ENCODE data around the gene SMARCA4. TPM values are rescaled to one million over a fixed set of nuclear protein-coding genes. Genes with fewer than 3 reads are reported as not detected.
"Not testable (repeated sequence)": the region's sequence is repeated elsewhere in the genome, so short reads cannot be mapped to it uniquely, and the experiment has no call there.

Gene SMARCA4
- total RNA-seq, 2 experiments from 2014 or later: 89.8 to 97.6 TPM

GRCh38 chr19:11100049-11100448 lies 139.2 kb downstream of the SMARCA4 start:
- Mint-ChIP-seq H3K4me3 (no peak overlapping the region), H3K27ac (peak overlapping the region; percentile 40), H3K9me3 (no peaks in the 10 kb centered on the region), H3K4me1 (peaks cover 41% of the 10 kb centered on the region), H3K27me3 (no peaks in the 10 kb centered on the region), H3K36me3 (ENCODE audit: low read depth) (peaks cover 78% of the 10 kb centered on the region)
- no peak for DNase-seq
- POLR2A ChIA-PET: interaction anchor here (0.6 to 1.8 kb wide), 2 partner anchors 9 to 11 kb away, joined by 3 to 9 read pairs; partner anchors contain the start of gene LDLR
- CTCF ChIA-PET: interaction anchor here (1.9 kb wide), 1 partner anchor 64 kb away, joined by 8 read pairs; no protein-coding TSS in a partner anchor

GRCh38 chr19:11101057-11101456 lies 140.2 kb downstream of the SMARCA4 start:
- no peak for DNase-seq
- ChIA-PET CTCF (interaction anchor here (1.2 to 1.9 kb wide), 3 partner anchors 12 to 65 kb away, joined by 3 to 8 read pairs (median 5); partner anchors contain the start of gene LDLR), POLR2A (interaction anchor here (0.7 to 1.8 kb wide), 2 partner anchors 12 to 982 kb away, joined by 3 to 9 read pairs; partner anchors contain the start of gene LDLR)
- H3K27ac Mint-ChIP-seq: no peak overlapping the region
- H3K36me3 Mint-ChIP-seq (ENCODE audit: low read depth): peaks cover 77% of the 10 kb centered on the region
- no peak overlapping the region for H3K4me3 Mint-ChIP-seq
- H3K9me3 Mint-ChIP-seq: no peaks in the 10 kb centered on the region
- H3K27me3 Mint-ChIP-seq: no peaks in the 10 kb centered on the region
- H3K4me1 Mint-ChIP-seq: peaks cover 33% of the 10 kb centered on the region

DNA sequence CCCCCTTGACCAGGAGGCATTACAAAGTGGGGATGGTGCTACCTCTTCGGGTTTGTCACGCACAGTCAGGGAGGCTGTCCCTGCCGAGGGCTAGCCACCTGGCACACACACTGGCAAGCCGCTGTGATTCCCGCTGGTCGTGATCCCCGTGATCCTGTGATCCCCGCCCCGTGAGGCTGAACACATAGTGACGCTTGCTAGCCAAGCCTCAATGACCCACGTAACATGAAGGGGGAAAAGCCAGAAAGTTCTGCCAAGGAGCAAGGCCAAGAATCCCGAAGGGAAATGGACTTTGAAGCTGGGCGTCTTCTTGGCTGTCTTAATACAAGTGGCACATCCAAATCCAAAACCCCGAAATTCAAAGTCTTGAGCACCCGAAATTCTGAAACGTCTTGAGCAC lies 142.1 kb downstream of the SMARCA4 start:
- H3K36me3 Mint-ChIP-seq (ENCODE audit: low read depth): peaks cover 75% of the 10 kb centered on the region
- POLR2A ChIA-PET: interaction anchor here (1.7 kb wide), 1 partner anchor 23 kb away, joined by 3 read pairs; no protein-coding TSS in a partner anchor

GRCh38 chr19:11103667-11104066 lies 142.8 kb downstream of the SMARCA4 start:
- not testable (repeated sequence) for H3K9me3 Mint-ChIP-seq, H3K27ac Mint-ChIP-seq, H3K4me3 Mint-ChIP-seq, H3K27me3 Mint-ChIP-seq, DNase-seq
- peaks cover 17% of the 10 kb centered on the region for H3K4me1 Mint-ChIP-seq
- CTCF ChIA-PET: interaction anchor here (0.7 kb wide), 1 partner anchor 23 kb away, joined by 3 read pairs; no protein-coding TSS in a partner anchor
- POLR2A ChIA-PET: interaction anchor here (1.3 to 1.9 kb wide), 3 partner anchors 9 to 23 kb away, joined by 3 to 7 read pairs (median 4); no protein-coding TSS in a partner anchor
- H3K36me3 Mint-ChIP-seq (ENCODE audit: low read depth): peaks cover 75% of the 10 kb centered on the region

More for the DNA sequence above, 142.1 kb downstream of the SMARCA4 start:
- no peak overlapping the region for H3K4me3 Mint-ChIP-seq
- no peak for DNase-seq
- H3K27ac Mint-ChIP-seq: no peak overlapping the region
- H3K4me1 Mint-ChIP-seq: peaks cover 19% of the 10 kb centered on the region
- CTCF ChIA-PET: no interaction called here
- no peaks in the 10 kb centered on the region for H3K9me3 Mint-ChIP-seq
- H3K27me3 Mint-ChIP-seq: no peaks in the 10 kb centered on the region

DNA sequence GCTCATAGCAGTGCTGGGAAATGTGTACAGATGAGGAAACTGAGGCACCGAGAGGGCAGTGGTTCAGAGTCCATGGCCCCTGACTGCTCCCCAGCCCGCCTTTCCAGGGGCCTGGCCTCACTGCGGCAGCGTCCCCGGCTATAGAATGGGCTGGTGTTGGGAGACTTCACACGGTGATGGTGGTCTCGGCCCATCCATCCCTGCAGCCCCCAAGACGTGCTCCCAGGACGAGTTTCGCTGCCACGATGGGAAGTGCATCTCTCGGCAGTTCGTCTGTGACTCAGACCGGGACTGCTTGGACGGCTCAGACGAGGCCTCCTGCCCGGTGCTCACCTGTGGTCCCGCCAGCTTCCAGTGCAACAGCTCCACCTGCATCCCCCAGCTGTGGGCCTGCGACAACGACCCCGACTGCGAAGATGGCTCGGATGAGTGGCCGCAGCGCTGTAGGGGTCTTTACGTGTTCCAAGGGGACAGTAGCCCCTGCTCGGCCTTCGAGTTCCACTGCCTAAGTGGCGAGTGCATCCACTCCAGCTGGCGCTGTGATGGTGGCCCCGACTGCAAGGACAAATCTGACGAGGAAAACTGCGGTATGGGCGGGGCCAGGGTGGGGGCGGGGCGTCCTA lies 144.3 kb downstream of the SMARCA4 start:
- Mint-ChIP-seq H3K36me3 (ENCODE audit: low read depth) (peaks cover 68% of the 10 kb centered on the region), H3K4me3 (no peak overlapping the region), H3K4me1 (peaks cover 6% of the 10 kb centered on the region), H3K27me3 (no peaks in the 10 kb centered on the region), H3K27ac (no peak overlapping the region), H3K9me3 (no peaks in the 10 kb centered on the region)
- ChIA-PET POLR2A (interaction anchor here (1.4 to 1.9 kb wide), 2 partner anchors 11 to 16 kb away, joined by 3 to 7 read pairs; partner anchors contain the start of gene LDLR), CTCF (interaction anchor here (1.7 kb wide), 1 partner anchor 21 kb away, joined by 4 read pairs; no protein-coding TSS in a partner anchor)
- DNase-seq: no peak

- Mint-ChIP-seq H3K4me1 (peaks cover 3% of the 10 kb centered on the region), H3K9me3 (no peaks in the 10 kb centered on the region), H3K27me3 (no peaks in the 10 kb centered on the region), H3K36me3 (ENCODE audit: low read depth) (peaks cover 71% of the 10 kb centered on the region), H3K27ac (no peak overlapping the region), H3K4me3 (no peak overlapping the region)
- ChIA-PET POLR2A (interaction anchor here (1.0 kb wide), 1 partner anchor 12 kb away, joined by 3 read pairs; no protein-coding TSS in a partner anchor), CTCF (interaction anchor here (1.7 kb wide), 1 partner anchor 20 kb away, joined by 4 read pairs; no protein-coding TSS in a partner anchor)
- no peak for DNase-seq
Measured at GRCh38 chr19:11106477-11106876, 145.6 kb downstream of the SMARCA4 start.

DNA sequence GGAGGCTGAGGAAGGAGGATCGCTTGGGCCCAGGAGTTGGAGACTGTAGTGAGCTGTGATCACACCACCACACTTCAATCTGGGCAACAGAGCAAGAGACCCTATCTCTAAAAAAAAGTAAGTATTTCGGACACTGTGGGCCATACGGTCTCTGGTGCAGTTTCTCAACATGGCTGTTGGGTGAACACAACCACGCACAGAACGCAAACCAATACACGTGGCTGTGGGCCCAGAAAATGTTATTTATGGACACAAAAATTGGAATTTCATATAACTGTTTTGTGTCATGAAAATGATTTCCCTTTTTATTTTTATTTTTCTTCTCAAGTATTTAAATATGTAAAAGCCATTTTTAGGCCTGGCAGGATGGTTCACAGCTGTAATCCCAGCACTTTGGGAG lies 147.9 kb downstream of the SMARCA4 start:
- DNase-seq: no peak
- Mint-ChIP-seq H3K4me1 (peaks cover 3% of the 10 kb centered on the region), H3K9me3 (no peaks in the 10 kb centered on the region), H3K27me3 (no peaks in the 10 kb centered on the region), H3K36me3 (ENCODE audit: low read depth) (peaks cover 70% of the 10 kb centered on the region), H3K4me3 (no peak overlapping the region), H3K27ac (no peak overlapping the region)
- ChIA-PET CTCF (interaction anchor here (1.0 to 2.3 kb wide), 3 partner anchors 17 to 73 kb away, joined by 4 to 9 read pairs (median 4); no protein-coding TSS in a partner anchor), POLR2A (interaction anchor here (2.6 to 2.9 kb wide), 2 partner anchors 12 to 73 kb away, joined by 7 to 9 read pairs; no protein-coding TSS in a partner anchor)

DNA sequence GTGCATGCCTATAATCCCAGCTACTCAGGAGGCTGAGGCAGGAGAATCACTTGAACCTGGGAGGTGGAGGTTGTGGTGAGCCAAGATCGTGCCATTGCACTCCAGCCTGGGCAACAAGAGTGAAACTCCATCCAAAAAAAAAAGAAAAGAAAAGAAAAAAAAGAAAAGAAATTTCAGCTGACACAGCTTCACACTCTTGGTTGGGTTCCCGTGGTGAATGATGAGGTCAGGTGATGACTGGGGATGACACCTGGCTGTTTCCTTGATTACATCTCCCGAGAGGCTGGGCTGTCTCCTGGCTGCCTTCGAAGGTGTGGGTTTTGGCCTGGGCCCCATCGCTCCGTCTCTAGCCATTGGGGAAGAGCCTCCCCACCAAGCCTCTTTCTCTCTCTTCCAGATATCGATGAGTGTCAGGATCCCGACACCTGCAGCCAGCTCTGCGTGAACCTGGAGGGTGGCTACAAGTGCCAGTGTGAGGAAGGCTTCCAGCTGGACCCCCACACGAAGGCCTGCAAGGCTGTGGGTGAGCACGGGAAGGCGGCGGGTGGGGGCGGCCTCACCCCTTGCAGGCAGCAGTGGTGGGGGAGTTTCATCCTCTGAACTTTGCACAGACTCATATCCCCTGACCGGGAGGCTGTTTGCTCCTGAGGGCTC lies 150.4 kb downstream of the SMARCA4 start:
- Mint-ChIP-seq H3K4me1 (peaks cover 2% of the 10 kb centered on the region), H3K27ac (no peak overlapping the region), H3K27me3 (no peaks in the 10 kb centered on the region), H3K4me3 (no peak overlapping the region), H3K36me3 (ENCODE audit: low read depth) (peaks cover 70% of the 10 kb centered on the region), H3K9me3 (no peaks in the 10 kb centered on the region)
- CTCF ChIA-PET: interaction anchor here (0.7 to 1.3 kb wide), 2 partner anchors 15 to 76 kb away, joined by 4 to 5 read pairs; no protein-coding TSS in a partner anchor
- no peak for DNase-seq
- POLR2A ChIA-PET: interaction anchor here (1.1 to 2.9 kb wide), 3 partner anchors 15 to 76 kb away, joined by 3 to 9 read pairs (median 7); no protein-coding TSS in a partner anchor

GRCh38 chr19:11111771-11112144 lies 150.9 kb downstream of the SMARCA4 start:
- H3K36me3 Mint-ChIP-seq (ENCODE audit: low read depth): peaks cover 71% of the 10 kb centered on the region
- no peaks in the 10 kb centered on the region for H3K27me3 Mint-ChIP-seq
- no peaks in the 10 kb centered on the region for H3K9me3 Mint-ChIP-seq
- H3K4me1 Mint-ChIP-seq: peaks cover 2% of the 10 kb centered on the region
- H3K4me3 Mint-ChIP-seq: no peak overlapping the region
- CTCF ChIA-PET: interaction anchor here (0.7 to 1.3 kb wide), 2 partner anchors 14 to 77 kb away, joined by 4 to 5 read pairs; no protein-coding TSS in a partner anchor
- POLR2A ChIA-PET: interaction anchor here (1.1 kb wide), 1 partner anchor 15 kb away, joined by 3 read pairs; no protein-coding TSS in a partner anchor
- no peak overlapping the region for H3K27ac Mint-ChIP-seq
- no peak for DNase-seq

Other genes with a start within 250 kb of the SMARCA4 start
- gene DNM2, start 243.0 kb upstream of the SMARCA4 start, total RNA-seq: 100 to 1,000 TPM; 277 to 288 TPM
- 10 to 100 TPM; 15.7 to 17.3 TPM for gene TMED1, start 124.8 kb upstream of the SMARCA4 start, total RNA-seq
- 1 to 10 TPM; 1.1 to 1.8 TPM for gene C19orf38, start 112.6 kb upstream of the SMARCA4 start, total RNA-seq
- gene CARM1, start 89.5 kb upstream of the SMARCA4 start, total RNA-seq: 10 to 100 TPM; 39.3 to 40.2 TPM
- gene YIPF2, start 32.4 kb upstream of the SMARCA4 start, total RNA-seq: 10 to 100 TPM; 23.8 to 26.0 TPM
- gene TIMM29, start 32.2 kb upstream of the SMARCA4 start, total RNA-seq: 10 to 100 TPM; 24.3 to 25.7 TPM
- 100 to 1,000 TPM; 150 to 160 TPM for gene LDLR, start 128.4 kb downstream of the SMARCA4 start, total RNA-seq
- 10 to 100 TPM; 68.2 to 72.1 TPM for gene SPC24, start 194.8 kb downstream of the SMARCA4 start, total RNA-seq
- 1 to 10 TPM; 2.3 to 2.8 TPM for gene KANK2, start 236.5 kb downstream of the SMARCA4 start, total RNA-seq

Data from activated CD4-positive, alpha-beta memory T cell treated with anti-CD3 and anti-CD28 coated beads, Interleukin-2, amount 10 ng/mL, durations not matched to agents 7 days and 5 days (primary cell).